ENCODE results near the gene PARD6A.

PARD6A gene

DNA sequence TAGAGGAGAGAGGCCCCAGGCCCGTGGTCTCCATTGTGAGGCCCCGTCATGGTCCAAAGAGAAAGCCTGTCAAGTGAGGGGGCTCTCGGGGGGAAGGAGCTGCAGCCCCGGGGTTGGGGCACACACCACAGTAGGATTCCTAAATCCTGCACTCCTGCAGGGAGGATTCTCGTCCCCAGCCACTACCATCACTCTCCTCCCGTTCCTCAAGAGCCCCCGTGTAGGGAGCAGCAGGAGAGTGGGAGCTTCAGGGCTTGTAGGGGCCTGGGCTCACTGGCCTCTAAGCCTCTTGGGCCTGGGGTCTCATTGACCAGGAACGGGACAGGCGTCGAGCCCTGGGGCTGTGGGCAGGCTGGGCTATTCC is 6.7 kb downstream of the PARD6A start:
- peak overlapping the region; percentile 97 for H3K27ac ChIP-seq (replicated peaks)
- DNase-seq (ENCODE audit: low read depth in 1 of 2, low spot score in 1 of 2): no peak
- no peaks in the 10 kb centered on the region for H3K27me3 ChIP-seq (ENCODE audit: insufficient read depth, poor library complexity, severe bottlenecking)
- TF ChIP-seq, protein P1, sequence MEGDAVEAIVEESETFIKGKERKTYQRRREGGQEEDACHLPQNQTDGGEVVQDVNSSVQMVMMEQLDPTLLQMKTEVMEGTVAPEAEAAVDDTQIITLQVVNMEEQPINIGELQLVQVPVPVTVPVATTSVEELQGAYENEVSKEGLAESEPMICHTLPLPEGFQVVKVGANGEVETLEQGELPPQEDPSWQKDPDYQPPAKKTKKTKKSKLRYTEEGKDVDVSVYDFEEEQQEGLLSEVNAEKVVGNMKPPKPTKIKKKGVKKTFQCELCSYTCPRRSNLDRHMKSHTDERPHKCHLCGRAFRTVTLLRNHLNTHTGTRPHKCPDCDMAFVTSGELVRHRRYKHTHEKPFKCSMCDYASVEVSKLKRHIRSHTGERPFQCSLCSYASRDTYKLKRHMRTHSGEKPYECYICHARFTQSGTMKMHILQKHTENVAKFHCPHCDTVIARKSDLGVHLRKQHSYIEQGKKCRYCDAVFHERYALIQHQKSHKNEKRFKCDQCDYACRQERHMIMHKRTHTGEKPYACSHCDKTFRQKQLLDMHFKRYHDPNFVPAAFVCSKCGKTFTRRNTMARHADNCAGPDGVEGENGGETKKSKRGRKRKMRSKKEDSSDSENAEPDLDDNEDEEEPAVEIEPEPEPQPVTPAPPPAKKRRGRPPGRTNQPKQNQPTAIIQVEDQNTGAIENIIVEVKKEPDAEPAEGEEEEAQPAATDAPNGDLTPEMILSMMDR (IDR thresholded peaks at IDR 0.05; ENCODE audit: insufficient read depth, low read length): no peak
- no peak for TF ChIP-seq GABPA (IDR thresholded peaks at IDR 0.05; ENCODE audit: low read depth)
- TF ChIP-seq POLR2AphosphoS5 (IDR thresholded peaks at IDR 0.05; ENCODE audit: low read depth): no peak
- no peak for TF ChIP-seq SPI1 (IDR thresholded peaks at IDR 0.05; ENCODE audit: borderline replicate concordance, low read depth)
- TF ChIP-seq, protein P2, sequence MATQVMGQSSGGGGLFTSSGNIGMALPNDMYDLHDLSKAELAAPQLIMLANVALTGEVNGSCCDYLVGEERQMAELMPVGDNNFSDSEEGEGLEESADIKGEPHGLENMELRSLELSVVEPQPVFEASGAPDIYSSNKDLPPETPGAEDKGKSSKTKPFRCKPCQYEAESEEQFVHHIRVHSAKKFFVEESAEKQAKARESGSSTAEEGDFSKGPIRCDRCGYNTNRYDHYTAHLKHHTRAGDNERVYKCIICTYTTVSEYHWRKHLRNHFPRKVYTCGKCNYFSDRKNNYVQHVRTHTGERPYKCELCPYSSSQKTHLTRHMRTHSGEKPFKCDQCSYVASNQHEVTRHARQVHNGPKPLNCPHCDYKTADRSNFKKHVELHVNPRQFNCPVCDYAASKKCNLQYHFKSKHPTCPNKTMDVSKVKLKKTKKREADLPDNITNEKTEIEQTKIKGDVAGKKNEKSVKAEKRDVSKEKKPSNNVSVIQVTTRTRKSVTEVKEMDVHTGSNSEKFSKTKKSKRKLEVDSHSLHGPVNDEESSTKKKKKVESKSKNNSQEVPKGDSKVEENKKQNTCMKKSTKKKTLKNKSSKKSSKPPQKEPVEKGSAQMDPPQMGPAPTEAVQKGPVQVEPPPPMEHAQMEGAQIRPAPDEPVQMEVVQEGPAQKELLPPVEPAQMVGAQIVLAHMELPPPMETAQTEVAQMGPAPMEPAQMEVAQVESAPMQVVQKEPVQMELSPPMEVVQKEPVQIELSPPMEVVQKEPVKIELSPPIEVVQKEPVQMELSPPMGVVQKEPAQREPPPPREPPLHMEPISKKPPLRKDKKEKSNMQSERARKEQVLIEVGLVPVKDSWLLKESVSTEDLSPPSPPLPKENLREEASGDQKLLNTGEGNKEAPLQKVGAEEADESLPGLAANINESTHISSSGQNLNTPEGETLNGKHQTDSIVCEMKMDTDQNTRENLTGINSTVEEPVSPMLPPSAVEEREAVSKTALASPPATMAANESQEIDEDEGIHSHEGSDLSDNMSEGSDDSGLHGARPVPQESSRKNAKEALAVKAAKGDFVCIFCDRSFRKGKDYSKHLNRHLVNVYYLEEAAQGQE (IDR thresholded peaks at IDR 0.05; ENCODE audit: insufficient replicate concordance, low read depth): no peak
- H3K4me3 ChIP-seq (replicated peaks; ENCODE audit: insufficient read depth, low read length): no peak overlapping the region

DNA sequence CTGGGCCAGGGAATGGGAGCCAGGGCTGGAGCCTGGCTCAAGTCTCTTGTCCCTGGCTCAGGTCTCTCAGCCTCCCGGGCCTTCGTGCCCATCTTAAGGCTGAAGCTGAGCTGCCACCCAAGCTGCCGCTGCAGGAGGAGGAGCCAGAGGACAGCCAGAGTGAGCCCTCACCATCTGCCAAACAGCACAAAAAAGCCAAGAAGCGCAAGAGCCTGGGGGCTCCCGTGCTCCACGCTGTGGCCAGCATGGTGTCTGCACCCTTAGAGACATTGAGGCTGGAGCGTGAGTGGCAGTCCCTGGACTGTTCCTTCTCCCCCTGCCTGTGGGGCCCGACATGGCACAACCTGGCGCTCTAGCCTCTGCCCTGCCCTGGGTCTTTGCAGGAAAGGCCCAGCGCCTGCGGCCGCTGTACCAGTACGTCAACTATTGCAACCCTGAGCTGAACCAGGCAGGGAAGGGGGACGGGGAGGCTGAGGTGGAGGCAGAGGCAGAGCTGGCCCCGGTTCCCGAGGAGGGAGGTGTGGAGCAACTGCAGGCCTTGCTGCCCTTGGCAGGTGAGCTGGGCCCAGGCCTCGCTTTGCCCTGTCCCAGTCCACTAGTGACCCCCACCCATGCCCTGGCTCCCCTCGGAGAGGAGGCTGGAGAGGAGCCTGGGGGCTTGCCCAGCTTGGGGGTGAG is 7.2 kb downstream of the PARD6A start:
- Histone ChIP-seq H3K27me3 (ENCODE audit: insufficient read depth, poor library complexity, severe bottlenecking) (no peaks in the 10 kb centered on the region), H3K4me3 (replicated peaks; ENCODE audit: insufficient read depth, low read length) (no peak overlapping the region), H3K27ac (replicated peaks) (peak overlapping the region; percentile 97)
- TF ChIP-seq GABPA (IDR thresholded peaks at IDR 0.05; ENCODE audit: low read depth) (no peak), POLR2AphosphoS5 (IDR thresholded peaks at IDR 0.05; ENCODE audit: low read depth) (peak; percentile 17; the same call in 1 of the 2 replicates)
- TF ChIP-seq, protein P1 (IDR thresholded peaks at IDR 0.05; ENCODE audit: insufficient read depth, low read length): peak; percentile 95
- DNase-seq (ENCODE audit: low read depth in 1 of 2, low spot score in 1 of 2): peak; percentile 85 to 96

DNA sequence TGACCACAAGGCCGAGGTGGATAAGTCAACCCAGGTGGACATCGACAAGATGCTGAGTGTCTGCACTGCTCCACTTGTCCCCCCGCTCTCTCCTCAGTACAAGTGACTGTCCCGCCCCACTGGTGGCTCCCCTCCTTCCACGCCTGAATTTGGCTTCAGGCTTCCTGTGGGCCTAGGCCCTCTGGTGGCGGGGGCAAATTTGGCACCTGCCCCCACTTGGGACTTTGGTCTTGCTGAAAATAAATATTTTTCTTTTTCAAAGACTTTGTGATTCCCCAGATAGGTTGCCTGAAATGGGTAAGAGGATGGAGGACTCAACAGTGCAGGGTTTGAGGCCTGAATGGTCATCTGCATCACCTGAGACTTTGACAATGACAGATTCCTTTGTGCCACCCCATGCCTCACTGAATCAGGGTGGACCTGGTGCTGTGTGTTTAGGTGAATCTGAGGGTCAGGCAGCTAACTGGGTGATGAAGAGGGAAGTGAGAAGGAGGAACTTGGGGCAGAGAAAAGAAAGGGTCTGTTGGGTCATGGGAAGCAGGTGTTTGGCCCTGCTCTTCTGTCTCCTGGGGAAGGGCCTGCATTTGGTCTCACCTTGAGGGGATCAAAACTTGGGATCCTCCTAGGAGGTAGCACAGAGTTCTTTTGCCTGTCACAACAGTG is 7.9 kb downstream of the PARD6A start:
- Histone ChIP-seq H3K27ac (replicated peaks) (peak overlapping the region; percentile 97), H3K27me3 (ENCODE audit: insufficient read depth, poor library complexity, severe bottlenecking) (no peaks in the 10 kb centered on the region), H3K4me3 (replicated peaks; ENCODE audit: insufficient read depth, low read length) (no peak overlapping the region)
- peak in 1 of 2 experiments; percentile 42 for DNase-seq (ENCODE audit: low read depth in 1 of 2, low spot score in 1 of 2)
- TF ChIP-seq POLR2AphosphoS5 (IDR thresholded peaks at IDR 0.05; ENCODE audit: low read depth) (no peak), SPI1 (IDR thresholded peaks at IDR 0.05; ENCODE audit: borderline replicate concordance, low read depth) (peak; percentile 71; the same call in 1 of the 2 replicates)
- TF ChIP-seq, protein P1 (IDR thresholded peaks at IDR 0.05; ENCODE audit: insufficient read depth, low read length): peak; percentile 9

DNA sequence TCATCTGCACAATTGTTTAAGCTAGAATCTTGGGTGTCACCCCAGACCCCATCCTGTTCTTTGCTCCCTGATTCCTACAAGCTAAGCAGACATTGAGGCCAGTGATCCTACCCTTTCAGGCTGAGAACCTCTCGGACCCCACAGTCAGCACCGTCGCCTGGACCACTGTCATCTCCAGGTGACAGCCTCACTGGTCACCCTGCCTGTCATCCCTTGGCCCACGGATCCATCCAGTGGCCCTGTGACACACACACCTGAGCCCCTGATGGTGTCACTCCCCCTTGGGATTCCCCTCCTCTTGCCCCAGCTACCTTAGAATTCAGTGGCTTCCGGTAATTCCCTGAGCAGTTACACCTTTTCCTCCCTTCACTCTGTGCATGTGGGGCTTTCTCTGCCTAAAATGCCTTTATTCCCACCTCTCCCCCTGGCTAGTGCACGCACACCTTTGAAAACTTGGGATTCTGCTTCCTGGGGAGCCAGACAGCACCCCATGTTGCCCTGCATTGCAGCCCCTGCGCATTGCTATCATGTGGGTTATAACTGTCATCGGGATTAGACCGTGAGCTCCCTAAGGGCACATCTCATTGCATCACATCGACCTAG is 8.8 kb downstream of the PARD6A start:
- no peak for DNase-seq (ENCODE audit: low read depth in 1 of 2, low spot score in 1 of 2)

More for the DNA sequence above, 8.8 kb downstream of the PARD6A start:
- Histone ChIP-seq H3K27me3 (ENCODE audit: insufficient read depth, poor library complexity, severe bottlenecking) (no peaks in the 10 kb centered on the region), H3K4me3 (replicated peaks; ENCODE audit: insufficient read depth, low read length) (no peak overlapping the region), H3K27ac (replicated peaks) (no peak overlapping the region)
- TF ChIP-seq, protein P2 (IDR thresholded peaks at IDR 0.05; ENCODE audit: insufficient replicate concordance, low read depth): no peak
- TF ChIP-seq POLR2AphosphoS5 (IDR thresholded peaks at IDR 0.05; ENCODE audit: low read depth): no peak
- no peak for TF ChIP-seq GABPA (IDR thresholded peaks at IDR 0.05; ENCODE audit: low read depth)
- TF ChIP-seq SPI1 (IDR thresholded peaks at IDR 0.05; ENCODE audit: borderline replicate concordance, low read depth): no peak
- TF ChIP-seq, protein P1 (IDR thresholded peaks at IDR 0.05; ENCODE audit: insufficient read depth, low read length): no peak

Measured in HL-60 (cell line).